Omental fat pad (tissue), 4 donors: ENCODE results near the gene BRI3BP. TPM values are rescaled to one million over a fixed set of nuclear protein-coding genes. Genes with fewer than 3 reads are reported as not detected.

ENCODE experiments used
- ATAC-seq: fragments of 150-250 bp; one replicate; pipeline ENCODE4 v1.9.1; 2016; ENCODE audit warnings: mild to moderate bottlenecking, moderate library complexity; ENCODE audit not compliant: low FRiP score
- DNase-seq: peaks from one replicate; pipeline ENCODE4 v3.0.0-alpha.2; 2019; ENCODE audit warnings: low spot score
- CTCF ChIP-seq, 3 donors: fragments of 450-650 bp; IDR thresholded peaks; one replicate each; pipeline ENCODE4 v1.5.1; 2016 to 2017; ENCODE audit warnings: antibody characterized with exemption in 3 of 3, mild to moderate bottlenecking in 3 of 3, moderate library complexity in 2 of 3
- total RNA-seq, 4 donors: library from RNA; depleted of rRNA; stranded (reverse); fragments of >200 nt; gene quantifications; one replicate each; pipeline ENCODE4 v1.1.0, GENCODE V29; 2016

Gene BRI3BP
- total RNA-seq, 4 donors from 2014 or later = 3.5 to 5.4 (median 4.4) TPM

DNA sequence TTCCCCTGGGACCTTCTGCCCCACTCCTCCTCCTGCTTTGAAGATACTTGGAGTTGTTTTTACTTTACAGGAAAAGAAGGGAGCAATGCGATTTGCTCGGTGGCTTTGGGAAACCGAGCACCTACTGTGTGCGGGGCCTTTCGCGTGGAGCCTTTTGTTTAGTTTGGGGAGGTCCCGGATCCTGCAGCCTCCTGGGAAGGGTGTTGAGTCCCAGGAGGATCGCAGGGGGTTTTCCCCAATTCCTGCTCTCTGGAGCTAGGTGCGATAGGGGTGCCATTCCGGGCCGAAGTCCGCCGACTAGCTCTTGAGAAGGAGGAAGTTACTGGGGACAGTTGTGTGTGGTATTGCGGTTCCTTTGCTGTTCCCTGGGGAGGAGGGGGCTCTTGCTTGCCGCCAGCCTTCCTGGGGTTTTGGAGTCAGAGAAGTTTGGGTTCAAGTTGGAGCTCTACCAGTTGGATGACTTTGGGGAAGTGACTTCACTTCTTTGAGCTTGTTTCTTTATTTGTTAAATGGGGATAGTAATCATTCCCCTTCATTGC is 1.1 kb downstream of the BRI3BP start:
- no peak for DNase-seq
- no peak for TF ChIP-seq CTCF (IDR thresholded peaks at IDR 0.05)
- no peak for ATAC-seq

- no peak for DNase-seq
- no peak for TF ChIP-seq CTCF (IDR thresholded peaks at IDR 0.05)
- ATAC-seq = no peak
Observed at GRCh38 chr12:124995200-124995961, 1.9 kb downstream of the BRI3BP start.

GRCh38 chr12:124998705-124999104 is 5.3 kb downstream of the BRI3BP start:
- DNase-seq (no peak), ATAC-seq (no peak)
- no peak for TF ChIP-seq CTCF (IDR thresholded peaks at IDR 0.05)

DNA sequence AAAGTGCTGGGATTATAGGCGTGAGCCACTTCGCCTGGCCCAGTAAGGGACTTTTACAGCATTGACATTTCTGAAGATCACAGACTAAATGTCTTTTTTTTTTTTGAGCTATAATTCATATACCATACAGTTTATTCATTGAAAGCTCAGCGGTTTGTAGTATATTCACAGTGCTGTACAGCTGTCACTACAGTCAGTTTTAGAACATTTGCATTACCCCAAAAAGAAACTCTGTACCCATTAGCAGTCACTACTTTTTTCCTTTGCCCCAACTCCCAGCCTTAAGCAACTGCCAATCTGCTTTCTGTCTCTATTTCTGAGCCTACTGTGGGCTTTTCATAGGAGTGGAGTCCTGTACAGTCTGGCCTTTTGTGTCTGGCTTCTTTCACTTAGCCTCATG is 8.2 kb downstream of the BRI3BP start:
- ATAC-seq (no peak), DNase-seq (no peak)
- no peak for TF ChIP-seq CTCF (IDR thresholded peaks at IDR 0.05)

DNA sequence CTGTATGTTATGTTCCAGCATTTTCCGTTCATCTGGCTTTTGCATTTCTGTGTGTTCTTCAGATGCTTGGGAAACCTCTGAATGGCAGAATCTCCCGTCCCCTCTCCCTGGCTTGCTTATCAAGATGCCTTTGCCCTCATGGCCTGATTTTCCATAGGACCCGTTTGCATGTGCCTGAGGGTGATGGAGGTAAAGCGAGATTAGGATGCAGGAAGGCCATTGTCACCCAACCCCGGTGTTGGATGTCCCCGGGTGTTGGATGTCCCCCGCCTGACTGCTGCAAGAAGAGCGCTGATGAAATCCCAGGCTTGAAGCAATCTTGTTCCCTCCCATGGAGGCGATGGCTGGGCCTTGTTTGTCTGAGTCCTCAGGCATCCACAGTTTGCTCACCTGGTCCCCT is 9.6 kb downstream of the BRI3BP start:
- TF ChIP-seq CTCF (IDR thresholded peaks at IDR 0.05) = no peak
- ATAC-seq (no peak), DNase-seq (no peak)

GRCh38 chr12:125004621-125005020 is 11.2 kb downstream of the BRI3BP start:
- no peak for DNase-seq
- no peak for ATAC-seq
- no peak for TF ChIP-seq CTCF (IDR thresholded peaks at IDR 0.05)

- ATAC-seq = no peak
- DNase-seq = no peak
- no peak for TF ChIP-seq CTCF (IDR thresholded peaks at IDR 0.05)
Observed at GRCh38 chr12:125005652-125006051, 12.2 kb downstream of the BRI3BP start.
